Stimulated activated CD8-positive, alpha-beta memory T cell treated with anti-CD3 and anti-CD28 coated beads, Interleukin-15, amount 100 ng/mL, for 4 hours (primary cell): ENCODE results near the gene SCN2A.

ENCODE experiments used
- DNase-seq, 2 donors: peaks; one replicate each; pipeline ENCODE4 v3.0.0-alpha.2; 2020; ENCODE audit warnings: low read depth in 2 of 2

The SCN2A gene

GRCh38 chr2:165239230-165239629 lies at the start of gene SCN2A:
Gene SCN2A, plus strand, starts transcription at chr2:165239414. Its CDS starts 56,410 bp downstream, at chr2:165295824.
- no peak for DNase-seq

GRCh38 chr2:165191096-165191728 lies 48.0 kb upstream of the SCN2A start:
- DNase-seq = no peak

- no peak for DNase-seq
Observed at GRCh38 chr2:165192729-165193128, 46.5 kb upstream of the SCN2A start.

GRCh38 chr2:165193178-165193777 lies 45.9 kb upstream of the SCN2A start:
- no peak for DNase-seq

GRCh38 chr2:165196411-165196810 lies 42.8 kb upstream of the SCN2A start:
- no peak for DNase-seq

- no peak for DNase-seq
Observed at GRCh38 chr2:165197346-165197745, 41.9 kb upstream of the SCN2A start.

GRCh38 chr2:165198181-165198580 lies 41.0 kb upstream of the SCN2A start:
- no peak for DNase-seq

- DNase-seq = no peak
Observed at GRCh38 chr2:165202239-165202638, 37.0 kb upstream of the SCN2A start.

- DNase-seq = no peak
Observed at GRCh38 chr2:165203689-165204559, 35.3 kb upstream of the SCN2A start, which contains the start of gene SCN3A. Gene SCN3A, minus strand, starts transcription at chr2:165204050. Its CDS starts 27,656 bp downstream, at chr2:165176394.

- DNase-seq = no peak
Observed at GRCh38 chr2:165205865-165206264, 33.3 kb upstream of the SCN2A start.

- no peak for DNase-seq
Observed at GRCh38 chr2:165208094-165208493, 31.1 kb upstream of the SCN2A start.

GRCh38 chr2:165214093-165214492 lies 25.1 kb upstream of the SCN2A start:
- no peak for DNase-seq

- DNase-seq = no peak
Observed at GRCh38 chr2:165219481-165219880, 19.7 kb upstream of the SCN2A start.

GRCh38 chr2:165224941-165225340 lies 14.3 kb upstream of the SCN2A start:
- DNase-seq = no peak

- no peak for DNase-seq
Observed at GRCh38 chr2:165227571-165227970, 11.6 kb upstream of the SCN2A start.

- DNase-seq = no peak
Observed at GRCh38 chr2:165237056-165237455, 2.2 kb upstream of the SCN2A start.

- no peak for DNase-seq
Observed at GRCh38 chr2:165238295-165238694, 919 bp upstream of the SCN2A start.

GRCh38 chr2:165239856-165240515 lies 772 bp downstream of the SCN2A start:
- no peak for DNase-seq

GRCh38 chr2:165240916-165241315 lies 1.7 kb downstream of the SCN2A start:
- DNase-seq = no peak

GRCh38 chr2:165245081-165245793 lies 6.0 kb downstream of the SCN2A start:
- DNase-seq = no peak

- no peak for DNase-seq
Observed at GRCh38 chr2:165248238-165248637, 9.0 kb downstream of the SCN2A start.
